ENCODE data around the gene OBSL1. TPM values are rescaled to one million over a fixed set of nuclear protein-coding genes. Genes with fewer than 3 reads are reported as not detected.

The OBSL1 gene
- total and polyA plus RNA-seq, 2 experiments from 2014 or later, result 13.8 to 68.7 TPM

DNA sequence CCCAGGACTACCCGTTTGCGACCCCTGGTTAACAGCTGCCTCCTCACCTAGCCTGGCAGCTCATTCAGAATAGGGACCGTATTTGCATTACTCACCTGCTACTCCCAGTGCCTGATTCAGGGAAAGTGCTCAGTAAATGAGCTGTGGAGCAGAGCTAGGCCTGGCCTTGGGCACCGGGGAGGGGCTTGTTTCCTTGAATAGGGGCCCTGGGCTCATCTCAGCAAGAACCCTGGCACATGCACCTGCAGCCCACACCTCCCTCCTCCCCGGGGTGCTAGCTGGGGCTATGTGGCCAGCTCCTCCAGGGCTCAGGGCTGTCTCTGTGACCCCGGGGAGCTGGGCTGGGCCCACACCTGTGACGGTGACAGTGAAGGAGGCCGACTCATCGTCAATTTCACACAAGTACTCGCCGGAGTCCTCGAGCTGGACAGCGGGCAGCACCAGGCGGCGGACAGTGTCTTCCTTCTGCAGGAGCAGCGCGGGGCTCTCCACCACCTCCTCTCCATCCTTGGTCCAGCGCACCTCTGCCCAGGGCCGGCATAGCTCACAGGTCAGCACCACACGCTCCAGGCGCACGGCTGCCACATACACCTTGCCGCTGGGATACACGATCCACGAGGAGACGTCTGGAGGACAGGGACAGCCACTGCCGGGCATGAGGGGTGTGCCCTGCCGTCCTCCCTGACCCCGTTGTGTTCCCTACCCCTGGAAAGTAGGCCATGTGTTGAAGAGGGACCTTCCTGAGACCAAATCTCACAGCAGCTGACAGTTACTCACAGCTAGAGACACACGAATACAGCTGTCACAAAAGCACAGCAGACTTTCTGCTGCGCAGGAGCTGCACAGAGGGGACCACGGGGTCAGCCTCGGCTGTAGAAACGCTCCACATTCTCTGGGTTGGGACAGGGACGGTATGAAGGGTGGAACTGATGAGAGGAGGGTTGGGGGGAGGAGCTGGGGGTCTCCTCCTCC lies 9.0 kb downstream of the OBSL1 start:
- H2AFZ ChIP-seq, result no peak overlapping the region
- H3K27me3 ChIP-seq (replicated peaks; ENCODE audit: insufficient read depth), result no peaks in the 10 kb centered on the region
- no peak overlapping the region for H3K4me3 ChIP-seq
- TF ChIP-seq EZH2phosphoT487 (IDR thresholded peaks at IDR 0.05; ENCODE audit: insufficient read depth, low read depth), result no peak
- H3K27ac ChIP-seq, result no peak overlapping the region
- no peaks in the 10 kb centered on the region for H3K9me3 ChIP-seq (ENCODE audit: low read depth)
- no peaks in the 10 kb centered on the region for H3K9me2 ChIP-seq (ENCODE audit: insufficient read depth)
- H3K4me1 ChIP-seq (ENCODE audit: insufficient read depth), result peaks cover 11% of the 10 kb centered on the region; the same call in 1 of the 2 replicates
- in situ Hi-C loops (cut with MboI), result no loop called here
- 79 to 81% methylated on average over 33 to 34 of the region's 35 CpGs for WGBS, 2 experiments (ENCODE audit: low coverage in 1 of 2, low lambda C conversion rate in 2 of 2, missing lambda C conversion rate in 2 of 2)
- H4K20me1 ChIP-seq (ENCODE audit: insufficient read depth), result no peaks in the 10 kb centered on the region
- H3K79me2 ChIP-seq (ENCODE audit: insufficient read depth), result no peaks in the 10 kb centered on the region
- no peaks in the 10 kb centered on the region for H3K36me3 ChIP-seq (ENCODE audit: low read depth)
- 0 out of 2 replicates have a peak, but pooled peaks cover 5% of the 10 kb centered on the region for H3F3A ChIP-seq (ENCODE audit: insufficient read depth)
- DNase-seq, result no peak
- H3K4me2 ChIP-seq (ENCODE audit: unreplicated experiment), result no peak overlapping the region
- H3K9ac ChIP-seq, result no peak overlapping the region

DNA sequence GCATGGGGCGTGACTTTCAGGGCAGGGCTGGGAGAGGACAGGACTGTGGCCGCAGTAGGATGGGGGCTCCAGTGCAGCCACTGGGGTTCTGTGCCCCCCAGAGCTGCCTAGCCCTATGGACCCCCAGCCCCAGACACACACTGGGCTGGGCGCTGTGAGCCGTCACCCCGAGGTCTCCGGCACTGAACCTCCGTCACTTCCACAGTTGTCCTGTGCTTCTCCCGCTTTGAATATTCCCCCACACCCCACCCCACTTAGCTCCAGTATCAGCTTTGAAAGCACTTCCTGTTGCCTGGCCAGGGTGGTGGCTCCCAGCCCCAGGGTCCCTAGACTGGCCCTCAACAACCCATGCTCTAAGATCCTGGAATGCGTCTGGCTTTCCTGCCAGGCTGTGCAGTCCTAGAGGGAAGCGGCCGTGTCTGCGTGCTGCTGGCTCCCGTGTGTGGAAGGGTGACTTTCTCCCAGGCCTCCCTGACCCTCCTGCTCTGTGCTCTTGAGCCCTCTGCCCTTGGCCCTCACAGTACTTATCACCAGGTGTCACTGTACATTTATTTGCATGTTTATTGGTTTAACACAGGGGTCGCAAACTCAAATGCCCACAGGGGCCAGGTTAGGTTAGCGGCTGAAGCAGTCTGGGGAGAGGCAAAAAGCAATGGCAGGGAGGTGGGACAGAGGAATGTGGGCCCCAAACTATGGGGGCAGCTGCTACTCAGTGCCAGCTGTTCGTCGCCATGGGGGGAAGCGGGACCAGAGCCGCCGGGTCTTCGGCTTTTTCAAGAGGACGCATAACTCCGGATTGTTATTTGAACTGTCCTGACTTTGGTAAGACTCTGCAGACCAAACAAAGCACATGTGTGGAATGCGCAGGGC lies 9.9 kb downstream of the OBSL1 start:
- Histone ChIP-seq H3K9me2 (ENCODE audit: insufficient read depth) (no peaks in the 10 kb centered on the region), H3K4me2 (ENCODE audit: unreplicated experiment) (no peak overlapping the region), H3K27ac (no peak overlapping the region), H3K4me1 (ENCODE audit: insufficient read depth) (peaks cover 11% of the 10 kb centered on the region; the same call in 1 of the 2 replicates), H3F3A (ENCODE audit: insufficient read depth) (0 out of 2 replicates have a peak, but pooled peaks cover 5% of the 10 kb centered on the region), H4K20me1 (ENCODE audit: insufficient read depth) (no peaks in the 10 kb centered on the region), H3K36me3 (ENCODE audit: low read depth) (no peaks in the 10 kb centered on the region), H3K4me3 (no peak overlapping the region), H3K79me2 (ENCODE audit: insufficient read depth) (no peaks in the 10 kb centered on the region), H2AFZ (no peak overlapping the region), H3K9ac (no peak overlapping the region), H3K27me3 (replicated peaks; ENCODE audit: insufficient read depth) (no peaks in the 10 kb centered on the region), H3K9me3 (ENCODE audit: low read depth) (no peaks in the 10 kb centered on the region)
- WGBS, 2 experiments (ENCODE audit: low coverage in 1 of 2, low lambda C conversion rate in 2 of 2, missing lambda C conversion rate in 2 of 2), result 77% methylated on average over 23 to 24 of the region's 24 CpGs
- TF ChIP-seq EZH2phosphoT487 (IDR thresholded peaks at IDR 0.05; ENCODE audit: insufficient read depth, low read depth), result no peak
- TF ChIP-seq EZH2 (IDR thresholded peaks at IDR 0.05; ENCODE audit: insufficient read depth, poor library complexity, severe bottlenecking), result no peak
- no peak for DNase-seq
- in situ Hi-C loops (cut with MboI), result no loop called here

DNA sequence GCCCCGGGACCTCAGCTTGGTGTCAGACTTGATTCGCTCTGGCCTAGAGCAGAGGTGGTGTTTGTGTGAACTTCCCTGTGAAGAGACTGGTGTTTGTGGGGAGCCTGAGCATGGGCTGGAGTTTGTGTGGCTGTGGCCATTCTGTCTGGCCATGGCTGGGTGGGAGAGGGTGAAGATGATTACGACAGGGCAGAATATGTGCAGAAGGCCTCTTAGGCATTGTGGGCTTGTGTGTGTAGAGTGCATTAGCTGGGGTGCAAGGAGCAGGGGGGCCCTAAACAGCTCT lies 10.5 kb downstream of the OBSL1 start:
- Histone ChIP-seq H3K9me2 (ENCODE audit: insufficient read depth) (no peaks in the 10 kb centered on the region), H3K27ac (no peak overlapping the region), H4K20me1 (ENCODE audit: insufficient read depth) (no peaks in the 10 kb centered on the region), H3K9me3 (ENCODE audit: low read depth) (no peaks in the 10 kb centered on the region), H2AFZ (no peak overlapping the region), H3K27me3 (replicated peaks; ENCODE audit: insufficient read depth) (no peaks in the 10 kb centered on the region), H3K4me2 (ENCODE audit: unreplicated experiment) (no peak overlapping the region), H3F3A (ENCODE audit: insufficient read depth) (0 out of 2 replicates have a peak, but pooled peaks cover 5% of the 10 kb centered on the region), H3K9ac (no peak overlapping the region), H3K4me1 (ENCODE audit: insufficient read depth) (peaks cover 11% of the 10 kb centered on the region; the same call in 1 of the 2 replicates), H3K79me2 (ENCODE audit: insufficient read depth) (no peaks in the 10 kb centered on the region), H3K4me3 (no peak overlapping the region), H3K36me3 (ENCODE audit: low read depth) (no peaks in the 10 kb centered on the region)
- in situ Hi-C loops (cut with MboI), result no loop called here
- DNase-seq, result no peak
- TF ChIP-seq EZH2 (IDR thresholded peaks at IDR 0.05; ENCODE audit: insufficient read depth, poor library complexity, severe bottlenecking), result no peak
- TF ChIP-seq EZH2phosphoT487 (IDR thresholded peaks at IDR 0.05; ENCODE audit: insufficient read depth, low read depth), result no peak
- WGBS, 2 experiments (ENCODE audit: low coverage in 1 of 2, low lambda C conversion rate in 2 of 2, missing lambda C conversion rate in 2 of 2), result 62 to 81% methylated on average over 3 of the region's 3 CpGs

DNA sequence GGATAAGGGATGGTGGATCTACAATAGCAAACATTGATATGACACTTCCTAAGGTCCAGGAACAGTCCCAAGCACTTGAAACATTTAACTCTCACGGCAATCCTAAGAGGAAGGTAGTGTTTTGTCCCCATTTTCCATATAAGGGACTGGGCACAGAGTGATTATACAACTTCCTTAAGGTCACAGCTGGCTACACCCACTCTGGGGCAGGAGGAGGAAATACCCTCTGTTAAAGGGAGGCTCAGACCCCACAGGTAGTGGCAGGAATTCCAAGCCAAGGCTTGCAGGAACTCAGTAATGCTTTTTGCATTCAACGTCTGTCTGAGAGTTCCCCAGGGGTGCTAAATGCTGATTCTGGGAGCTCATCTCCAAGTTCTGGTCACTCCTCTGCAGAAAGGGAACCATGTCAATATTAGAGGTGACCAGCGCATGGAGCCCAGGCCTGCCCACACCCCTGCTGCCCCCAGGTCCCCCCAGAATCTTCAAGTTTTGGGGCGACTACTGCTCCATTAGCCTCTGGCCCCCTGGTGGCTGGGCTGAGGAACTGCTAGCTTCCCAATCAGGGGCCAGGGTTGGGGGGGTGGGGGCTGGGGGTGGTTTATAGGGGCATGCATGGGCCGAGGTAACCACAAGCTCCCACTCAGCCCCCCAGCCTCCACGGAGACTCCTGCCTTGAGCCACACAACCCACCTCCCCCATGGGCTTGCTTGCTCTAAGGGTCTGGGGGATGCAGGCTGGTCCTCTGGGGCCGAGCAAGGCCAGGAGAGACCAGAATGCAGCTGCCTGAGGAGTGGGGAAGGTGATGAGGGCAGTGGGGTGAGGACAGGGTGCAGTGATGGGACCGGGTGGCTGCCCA lies 11.1 kb downstream of the OBSL1 start:
- Histone ChIP-seq H3K79me2 (ENCODE audit: insufficient read depth) (no peaks in the 10 kb centered on the region), H2AFZ (no peak overlapping the region), H3K4me1 (ENCODE audit: insufficient read depth) (peaks cover 11% of the 10 kb centered on the region; the same call in 1 of the 2 replicates), H3F3A (ENCODE audit: insufficient read depth) (0 out of 2 replicates have a peak, but pooled peaks cover 5% of the 10 kb centered on the region), H3K4me2 (ENCODE audit: unreplicated experiment) (peak overlapping the region; percentile 5), H3K4me3 (no peak overlapping the region), H4K20me1 (ENCODE audit: insufficient read depth) (no peaks in the 10 kb centered on the region), H3K36me3 (ENCODE audit: low read depth) (no peaks in the 10 kb centered on the region), H3K27ac (no peak overlapping the region), H3K27me3 (replicated peaks; ENCODE audit: insufficient read depth) (no peaks in the 10 kb centered on the region), H3K9ac (no peak overlapping the region), H3K9me3 (ENCODE audit: low read depth) (no peaks in the 10 kb centered on the region), H3K9me2 (ENCODE audit: insufficient read depth) (no peaks in the 10 kb centered on the region)
- in situ Hi-C loops (cut with MboI), result no loop called here
- no peak for TF ChIP-seq EZH2phosphoT487 (IDR thresholded peaks at IDR 0.05; ENCODE audit: insufficient read depth, low read depth)
- TF ChIP-seq EZH2 (IDR thresholded peaks at IDR 0.05; ENCODE audit: insufficient read depth, poor library complexity, severe bottlenecking), result no peak
- peak; percentile 24 for DNase-seq
- WGBS, 2 experiments (ENCODE audit: low coverage in 1 of 2, low lambda C conversion rate in 2 of 2, missing lambda C conversion rate in 2 of 2), result 24 to 28% methylated on average over 6 to 8 of the region's 8 CpGs

All from GM23248 (cell line).